ENCODE results near the gene ABCA9. TPM values are rescaled to one million over a fixed set of nuclear protein-coding genes. Genes with fewer than 3 reads are reported as not detected.

Gene ABCA9, protein sequence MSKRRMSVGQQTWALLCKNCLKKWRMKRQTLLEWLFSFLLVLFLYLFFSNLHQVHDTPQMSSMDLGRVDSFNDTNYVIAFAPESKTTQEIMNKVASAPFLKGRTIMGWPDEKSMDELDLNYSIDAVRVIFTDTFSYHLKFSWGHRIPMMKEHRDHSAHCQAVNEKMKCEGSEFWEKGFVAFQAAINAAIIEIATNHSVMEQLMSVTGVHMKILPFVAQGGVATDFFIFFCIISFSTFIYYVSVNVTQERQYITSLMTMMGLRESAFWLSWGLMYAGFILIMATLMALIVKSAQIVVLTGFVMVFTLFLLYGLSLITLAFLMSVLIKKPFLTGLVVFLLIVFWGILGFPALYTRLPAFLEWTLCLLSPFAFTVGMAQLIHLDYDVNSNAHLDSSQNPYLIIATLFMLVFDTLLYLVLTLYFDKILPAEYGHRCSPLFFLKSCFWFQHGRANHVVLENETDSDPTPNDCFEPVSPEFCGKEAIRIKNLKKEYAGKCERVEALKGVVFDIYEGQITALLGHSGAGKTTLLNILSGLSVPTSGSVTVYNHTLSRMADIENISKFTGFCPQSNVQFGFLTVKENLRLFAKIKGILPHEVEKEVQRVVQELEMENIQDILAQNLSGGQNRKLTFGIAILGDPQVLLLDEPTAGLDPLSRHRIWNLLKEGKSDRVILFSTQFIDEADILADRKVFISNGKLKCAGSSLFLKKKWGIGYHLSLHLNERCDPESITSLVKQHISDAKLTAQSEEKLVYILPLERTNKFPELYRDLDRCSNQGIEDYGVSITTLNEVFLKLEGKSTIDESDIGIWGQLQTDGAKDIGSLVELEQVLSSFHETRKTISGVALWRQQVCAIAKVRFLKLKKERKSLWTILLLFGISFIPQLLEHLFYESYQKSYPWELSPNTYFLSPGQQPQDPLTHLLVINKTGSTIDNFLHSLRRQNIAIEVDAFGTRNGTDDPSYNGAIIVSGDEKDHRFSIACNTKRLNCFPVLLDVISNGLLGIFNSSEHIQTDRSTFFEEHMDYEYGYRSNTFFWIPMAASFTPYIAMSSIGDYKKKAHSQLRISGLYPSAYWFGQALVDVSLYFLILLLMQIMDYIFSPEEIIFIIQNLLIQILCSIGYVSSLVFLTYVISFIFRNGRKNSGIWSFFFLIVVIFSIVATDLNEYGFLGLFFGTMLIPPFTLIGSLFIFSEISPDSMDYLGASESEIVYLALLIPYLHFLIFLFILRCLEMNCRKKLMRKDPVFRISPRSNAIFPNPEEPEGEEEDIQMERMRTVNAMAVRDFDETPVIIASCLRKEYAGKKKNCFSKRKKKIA (N-terminal part only)
- total RNA-seq = 10 to 100 TPM in 1 of 2 donors, 1 to 10 TPM in 1; 8.8 to 30.7 TPM

DNA sequence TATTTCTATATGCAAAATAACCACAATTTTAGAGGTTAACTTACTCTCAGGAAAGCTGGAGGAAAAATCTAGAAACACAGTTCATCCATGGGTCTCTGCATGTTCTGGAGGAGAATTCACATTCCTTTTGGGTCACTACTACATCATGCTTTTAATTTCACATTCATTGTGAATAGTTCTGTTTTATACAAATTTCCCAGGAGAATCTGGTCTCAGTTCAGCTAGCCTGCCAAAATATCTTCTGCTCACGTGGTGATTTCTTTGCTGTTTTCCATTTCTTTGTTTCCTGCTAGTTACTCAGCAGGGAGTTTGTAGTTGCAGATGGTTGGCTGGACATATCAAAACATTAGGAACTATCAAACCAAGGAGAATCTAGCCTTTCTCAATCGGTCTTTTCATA, at the start of gene ABCA9:
Gene ABCA9 (minus strand): TSS at position 106 of the 400 bp plus-strand sequence. CDS start 9,801 bp downstream, outside the sequence.
- intact Hi-C loops (cut with DNase I) = no loop called here
- ATAC-seq (peak; percentile 52), DNase-seq (peak in 1 of 4 donors; percentile 14)
- Histone ChIP-seq H3K27ac (no peak within 1 kb of the TSS), H3K27me3 (no peaks in the 10 kb centered on the region), H3K9me3 (no peaks in the 10 kb centered on the region), H3K4me3 (no peak within 1 kb of the TSS), H3K4me1 (no peaks in the 10 kb centered on the region), H3K36me3 (replicated peaks in 1 of 2; ENCODE audit: insufficient read depth in 1 of 2, low read depth in 2 of 2) (no peaks in the 10 kb centered on the region)
- WGBS, 2 donors = 20 to 23% methylated on average over 2 of the region's 2 CpGs
- TF ChIP-seq CTCF (IDR thresholded peaks at IDR 0.05) = no peak
- TF ChIP-seq POLR2A (IDR thresholded peaks at IDR 0.05) = no peak

DNA sequence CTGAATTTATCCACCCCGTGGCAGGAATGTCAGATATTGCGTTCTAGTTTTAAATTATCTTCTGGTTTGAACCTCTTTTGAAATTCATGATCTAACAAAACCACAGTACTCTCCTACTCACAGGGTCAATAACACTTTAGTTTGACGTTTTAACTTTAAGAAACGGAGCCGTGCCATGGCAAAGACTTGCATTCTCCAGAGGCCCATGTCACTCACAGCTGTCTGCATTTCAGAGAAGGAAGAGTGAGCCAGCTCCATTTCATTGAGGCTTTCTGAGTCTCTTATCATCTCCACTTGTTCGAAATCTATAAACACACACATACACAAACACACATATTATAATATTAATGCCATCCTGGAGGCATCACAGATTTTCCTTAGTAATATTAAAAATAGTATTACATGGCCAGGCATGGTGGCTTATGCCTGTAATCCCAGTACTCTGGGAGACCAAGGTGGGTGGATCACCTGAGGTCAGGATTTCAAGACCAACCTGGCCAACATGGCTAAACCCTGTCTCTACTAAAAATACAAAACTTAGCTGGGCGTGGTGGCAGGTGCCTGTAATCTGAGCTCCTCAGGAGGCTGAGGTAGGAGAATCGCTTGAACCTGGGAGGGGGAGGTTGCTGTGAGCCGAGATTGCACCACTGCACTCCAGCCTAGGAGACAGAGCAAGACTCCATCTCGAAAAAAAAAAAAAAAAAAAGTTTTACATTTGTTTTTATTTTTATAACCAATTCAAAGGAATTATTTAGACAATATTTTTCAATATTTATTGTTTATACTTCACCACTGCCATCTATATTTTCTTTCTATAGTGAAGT, 45.4 kb upstream of the ABCA9 start:
- peak in 3 of 4 donors; percentile 20 to 47 (median 30) for DNase-seq
- H3K4me3 ChIP-seq = no peak overlapping the region
- no peaks in the 10 kb centered on the region for H3K36me3 ChIP-seq (replicated peaks in 1 of 2; ENCODE audit: insufficient read depth in 1 of 2, low read depth in 2 of 2)
- no peaks in the 10 kb centered on the region for H3K9me3 ChIP-seq
- intact Hi-C loops (cut with DNase I) = no loop called here
- TF ChIP-seq POLR2A (IDR thresholded peaks at IDR 0.05) (no peak), CTCF (IDR thresholded peaks at IDR 0.05) (peak in 3 of 7 experiments; percentile 8 to 12 (median 8))
- peak; percentile 46 for ATAC-seq
- 46 to 49% methylated on average over 10 of the region's 10 CpGs for WGBS, 2 donors
- H3K27ac ChIP-seq = peak overlapping the region in 3 of 4 donors; percentile 17 to 53 (median 51)
- H3K27me3 ChIP-seq = no peaks in the 10 kb centered on the region
- peaks cover 24% of the 10 kb centered on the region for H3K4me1 ChIP-seq

DNA sequence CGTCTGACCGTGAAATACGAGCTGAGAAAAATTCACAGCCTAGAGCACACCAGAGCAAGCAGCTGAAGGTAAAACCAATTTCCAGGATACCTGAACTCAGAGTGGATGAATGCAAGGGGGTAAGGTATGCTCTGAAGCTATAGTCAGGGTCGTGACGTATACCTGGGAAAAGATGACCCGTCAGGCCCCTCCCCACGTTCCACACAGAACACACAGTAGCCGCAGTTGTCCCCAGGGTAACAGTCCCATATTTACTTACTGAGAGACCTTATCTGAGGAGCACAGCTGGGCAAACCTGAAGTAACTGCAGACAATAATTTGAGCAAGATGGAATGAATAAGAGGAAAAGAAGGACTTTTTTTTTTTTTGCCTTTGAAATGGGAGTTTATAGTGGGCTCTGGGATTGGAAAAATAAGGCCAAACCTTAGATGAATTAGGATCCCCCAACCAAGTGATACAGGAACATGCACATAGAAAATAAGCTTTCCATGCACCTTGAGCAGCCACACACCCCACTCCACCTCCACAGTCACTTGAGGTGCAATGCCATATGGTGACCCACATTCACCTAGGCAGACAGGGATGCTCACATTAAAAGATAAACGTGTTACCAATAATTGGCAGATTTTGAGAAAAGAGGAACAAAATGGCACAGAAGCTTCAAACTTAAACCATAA, 43.0 kb upstream of the ABCA9 start:
- H3K9me3 ChIP-seq = no peaks in the 10 kb centered on the region
- peaks cover 24% of the 10 kb centered on the region for H3K4me1 ChIP-seq
- peak; percentile 96 for ATAC-seq
- no peaks in the 10 kb centered on the region for H3K36me3 ChIP-seq (replicated peaks in 1 of 2; ENCODE audit: insufficient read depth in 1 of 2, low read depth in 2 of 2)
- H3K4me3 ChIP-seq = no peak overlapping the region
- intact Hi-C loops (cut with DNase I) = no loop called here
- H3K27ac ChIP-seq = peak overlapping the region in 3 of 4 donors; percentile 8 to 72 (median 52)
- TF ChIP-seq CTCF (IDR thresholded peaks at IDR 0.05) = no peak
- WGBS, 2 donors = 36 to 50% methylated on average over 9 of the region's 9 CpGs
- peak; percentile 72 to 86 (median 78) for DNase-seq
- no peaks in the 10 kb centered on the region for H3K27me3 ChIP-seq

All from body of pancreas (tissue), 4 donors.